Esophagus squamous epithelium (tissue), 4 donors: Measurements from ENCODE around the gene PCLO.

Experiments
- POLR2A ChIP-seq, 4 donors: fragments of 450-650 bp; IDR thresholded peaks; one replicate each; pipeline ENCODE4 v1.6.1; 2017; ENCODE audit warnings: antibody characterized with exemption in 4 of 4, mild to moderate bottlenecking in 4 of 4, moderate library complexity in 3 of 4
- TF ChIP-seq, protein P1 (sequence below), 6 experiments: fragments of 450-650 bp in 4 of 6; fragments of 200-600 bp in 2 of 6; sonication (generic) in 2 of 6; IDR thresholded peaks; one replicate each; pipeline ENCODE4 v1.5.1; 2016 to 2019; ENCODE audit warnings: antibody characterized with exemption in 6 of 6, mild to moderate bottlenecking in 4 of 6, moderate library complexity in 4 of 6

DNA sequence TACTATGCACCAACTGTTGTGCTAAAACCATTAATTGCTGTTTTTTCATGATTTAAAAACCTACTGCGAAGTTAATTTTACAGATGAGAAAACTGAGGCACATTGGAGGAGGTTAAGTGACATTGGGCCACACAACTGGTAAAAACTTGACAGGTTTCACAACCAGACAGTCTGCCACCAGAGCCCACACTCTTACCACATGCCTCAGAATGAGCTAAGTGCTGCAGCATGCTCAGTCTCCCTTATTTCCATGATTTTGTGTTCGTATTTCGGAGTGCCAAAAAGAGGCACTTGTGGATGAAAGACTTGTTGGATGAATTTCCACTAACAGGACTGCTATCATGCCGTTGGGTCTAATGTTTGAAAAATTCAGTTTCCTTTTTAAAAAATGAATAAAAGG, 77.4 kb downstream of the PCLO start:
- TF ChIP-seq, protein P1, sequence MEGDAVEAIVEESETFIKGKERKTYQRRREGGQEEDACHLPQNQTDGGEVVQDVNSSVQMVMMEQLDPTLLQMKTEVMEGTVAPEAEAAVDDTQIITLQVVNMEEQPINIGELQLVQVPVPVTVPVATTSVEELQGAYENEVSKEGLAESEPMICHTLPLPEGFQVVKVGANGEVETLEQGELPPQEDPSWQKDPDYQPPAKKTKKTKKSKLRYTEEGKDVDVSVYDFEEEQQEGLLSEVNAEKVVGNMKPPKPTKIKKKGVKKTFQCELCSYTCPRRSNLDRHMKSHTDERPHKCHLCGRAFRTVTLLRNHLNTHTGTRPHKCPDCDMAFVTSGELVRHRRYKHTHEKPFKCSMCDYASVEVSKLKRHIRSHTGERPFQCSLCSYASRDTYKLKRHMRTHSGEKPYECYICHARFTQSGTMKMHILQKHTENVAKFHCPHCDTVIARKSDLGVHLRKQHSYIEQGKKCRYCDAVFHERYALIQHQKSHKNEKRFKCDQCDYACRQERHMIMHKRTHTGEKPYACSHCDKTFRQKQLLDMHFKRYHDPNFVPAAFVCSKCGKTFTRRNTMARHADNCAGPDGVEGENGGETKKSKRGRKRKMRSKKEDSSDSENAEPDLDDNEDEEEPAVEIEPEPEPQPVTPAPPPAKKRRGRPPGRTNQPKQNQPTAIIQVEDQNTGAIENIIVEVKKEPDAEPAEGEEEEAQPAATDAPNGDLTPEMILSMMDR (IDR thresholded peaks at IDR 0.05), result no peak
- TF ChIP-seq POLR2A (IDR thresholded peaks at IDR 0.05), result no peak
